ENCODE measurements around the gene MSMP.

The MSMP gene

DNA sequence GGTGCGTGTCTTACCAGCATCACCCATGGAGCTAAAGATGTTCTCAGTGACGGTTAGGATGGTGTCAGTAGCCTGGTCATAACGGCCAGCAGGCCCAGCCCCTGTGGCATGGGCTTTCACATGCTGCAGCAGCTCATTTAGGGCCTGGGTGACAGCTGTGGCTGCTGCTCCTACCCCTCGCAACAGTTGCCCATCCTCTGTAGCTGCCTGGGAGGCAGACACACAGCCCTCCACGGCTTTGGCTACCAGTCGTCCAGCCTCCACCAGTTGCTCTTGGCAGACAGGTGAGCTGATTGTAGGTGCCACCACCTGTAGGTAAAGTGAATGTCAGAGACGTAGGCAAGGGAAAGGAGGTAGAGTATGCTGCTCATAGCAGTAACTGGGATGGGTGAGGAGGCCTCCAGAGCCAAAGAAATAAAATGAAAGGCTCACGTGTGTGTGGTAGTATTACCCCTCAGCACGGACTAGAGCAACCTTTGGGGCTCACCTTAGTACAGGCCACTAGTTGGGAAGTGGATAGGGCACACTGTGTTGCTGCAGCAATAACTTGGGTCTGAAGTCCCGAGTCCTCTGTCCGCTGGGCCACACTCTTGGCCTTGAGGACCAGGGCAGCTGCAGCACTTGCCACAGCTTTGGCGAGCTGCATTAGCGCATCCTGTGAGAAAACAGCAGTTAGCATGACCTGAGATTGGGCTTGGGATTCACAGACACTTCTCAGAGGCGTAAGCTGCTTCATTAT, 36.8 kb downstream of the MSMP start:
- DNase-seq: no peak

DNA sequence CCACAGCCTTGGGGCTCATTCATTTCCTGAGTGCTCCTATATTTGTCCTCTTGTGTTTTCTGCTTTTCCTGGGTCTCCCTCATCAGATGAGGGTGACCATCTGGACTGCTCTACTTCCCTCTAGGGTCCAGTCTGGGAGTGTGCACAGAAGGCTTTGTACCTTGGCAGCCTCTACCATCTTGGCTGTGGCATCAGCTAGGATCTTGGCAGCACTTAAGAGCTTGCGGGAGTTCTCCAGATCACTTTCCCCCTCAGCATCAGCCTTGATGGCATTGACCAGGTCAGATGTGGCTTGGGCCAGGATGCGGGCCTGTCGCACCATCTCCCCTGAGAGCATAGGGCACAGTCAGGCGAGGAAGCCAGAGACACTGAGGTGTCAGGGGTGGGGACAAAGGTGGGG, 37.8 kb downstream of the MSMP start:
- no peak for DNase-seq

DNA sequence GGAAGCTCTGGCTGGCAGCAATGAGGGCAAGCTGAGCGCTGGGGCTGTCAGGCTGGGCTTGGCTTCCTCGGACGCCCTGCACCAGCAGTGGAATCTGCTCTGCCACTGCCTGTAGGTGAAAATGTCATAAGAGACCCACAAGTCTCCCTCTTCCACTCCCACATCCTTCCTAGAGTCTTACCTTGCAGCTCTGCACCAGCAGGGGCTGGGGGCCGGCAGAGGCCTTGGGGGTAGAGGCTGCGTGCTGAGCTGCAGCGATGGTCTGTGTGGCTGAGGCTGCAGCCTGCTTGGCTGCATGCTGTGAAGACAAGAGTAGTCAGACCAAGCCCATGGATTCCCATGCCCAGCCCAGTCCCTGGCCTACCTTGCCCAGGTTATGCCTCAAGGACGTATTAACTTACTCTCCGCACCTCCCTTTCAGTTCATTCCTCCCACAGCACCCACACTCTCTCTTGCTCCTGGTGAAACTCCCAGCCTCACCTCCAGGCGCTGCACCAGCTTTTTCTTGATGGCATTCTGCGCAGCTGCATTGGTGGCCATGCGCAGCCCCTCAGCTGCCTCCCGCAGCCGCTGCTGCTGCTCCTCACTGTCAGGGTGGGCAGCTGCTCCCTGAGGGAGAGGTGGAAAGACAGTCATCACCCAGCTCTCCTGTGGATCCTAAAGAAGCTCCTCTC, 39.4 kb downstream of the MSMP start:
- DNase-seq: no peak

GRCh38 chr9:35714123-35714522, 40.0 kb downstream of the MSMP start:
- DNase-seq: no peak

- no peak for DNase-seq
Observed at GRCh38 chr9:35713578-35713977, 40.5 kb downstream of the MSMP start.

DNA sequence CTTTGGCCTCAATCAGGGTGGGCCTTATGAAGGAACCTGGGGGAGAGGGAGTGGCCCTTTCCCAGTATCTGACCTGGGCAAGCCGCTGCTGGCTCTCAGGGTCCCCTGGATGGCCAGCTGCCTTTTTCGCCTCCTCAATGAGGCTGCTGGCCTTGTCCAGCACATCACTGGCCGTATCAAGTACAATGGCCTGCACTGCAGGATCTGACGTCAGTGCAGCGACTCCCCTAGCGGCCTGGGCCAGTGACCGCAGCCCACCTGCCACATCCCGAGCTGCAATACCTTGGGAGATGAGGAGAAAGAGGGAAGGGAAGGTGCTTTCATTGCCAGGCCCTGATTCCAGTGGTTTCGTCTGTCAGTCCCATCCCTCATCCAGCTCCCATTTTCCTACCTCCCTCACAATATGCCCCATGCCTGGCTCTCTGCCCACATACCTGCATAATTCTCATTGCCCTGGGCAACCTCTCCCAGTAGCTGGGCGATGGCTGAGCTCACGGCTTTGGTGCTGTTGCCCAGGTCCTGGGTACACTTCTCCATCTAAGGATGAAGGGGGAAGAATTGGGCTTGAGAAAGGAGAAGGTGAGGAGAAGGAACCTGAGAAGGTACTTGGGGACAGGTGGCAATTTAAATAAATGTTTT, 41.2 kb downstream of the MSMP start:
- no peak for DNase-seq

DNA sequence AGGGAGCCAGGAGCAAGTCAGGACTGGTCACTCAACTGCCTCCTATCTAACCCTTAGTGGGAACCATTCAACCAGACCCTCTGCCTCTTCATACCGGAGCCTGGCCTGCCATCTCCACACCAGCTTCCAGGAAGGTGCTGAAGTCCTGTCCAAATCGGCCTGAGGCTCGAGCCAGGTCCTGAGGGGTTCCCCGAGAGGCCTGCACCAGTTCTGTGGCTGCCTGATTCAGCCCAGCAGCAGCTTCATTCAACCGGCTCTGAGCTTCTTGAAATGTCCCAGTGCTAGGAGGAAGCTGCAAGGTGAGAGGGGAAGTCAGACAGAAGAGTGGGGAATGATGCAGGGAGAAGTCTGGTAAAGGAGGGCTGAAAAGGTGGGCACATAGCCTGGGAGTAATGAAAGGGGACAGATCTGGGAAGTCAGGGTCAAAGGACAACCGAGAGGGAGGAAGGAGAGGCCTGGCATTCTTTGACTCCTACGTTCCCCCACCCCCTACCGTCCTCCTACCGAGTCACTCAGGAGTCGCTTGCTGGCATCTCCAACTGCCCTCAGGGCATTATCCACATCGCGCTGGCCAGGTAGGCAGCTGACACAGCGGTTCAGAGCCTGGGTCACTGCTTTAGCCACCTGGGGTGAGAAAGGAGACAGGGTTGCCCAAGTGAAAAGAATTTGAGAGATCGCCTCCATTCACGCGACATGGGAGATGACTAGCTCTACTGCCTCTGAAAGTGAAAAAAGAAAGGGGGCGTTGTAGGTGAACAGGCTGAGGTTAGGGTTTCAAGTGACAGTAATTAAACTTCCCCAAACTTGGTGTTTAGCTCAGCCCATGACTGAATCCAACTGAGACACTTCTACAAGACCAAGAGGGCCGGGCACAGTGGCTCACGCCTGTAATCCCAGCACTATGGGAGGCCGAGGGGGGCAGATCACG, 42.3 kb downstream of the MSMP start:
- DNase-seq: no peak

DNA sequence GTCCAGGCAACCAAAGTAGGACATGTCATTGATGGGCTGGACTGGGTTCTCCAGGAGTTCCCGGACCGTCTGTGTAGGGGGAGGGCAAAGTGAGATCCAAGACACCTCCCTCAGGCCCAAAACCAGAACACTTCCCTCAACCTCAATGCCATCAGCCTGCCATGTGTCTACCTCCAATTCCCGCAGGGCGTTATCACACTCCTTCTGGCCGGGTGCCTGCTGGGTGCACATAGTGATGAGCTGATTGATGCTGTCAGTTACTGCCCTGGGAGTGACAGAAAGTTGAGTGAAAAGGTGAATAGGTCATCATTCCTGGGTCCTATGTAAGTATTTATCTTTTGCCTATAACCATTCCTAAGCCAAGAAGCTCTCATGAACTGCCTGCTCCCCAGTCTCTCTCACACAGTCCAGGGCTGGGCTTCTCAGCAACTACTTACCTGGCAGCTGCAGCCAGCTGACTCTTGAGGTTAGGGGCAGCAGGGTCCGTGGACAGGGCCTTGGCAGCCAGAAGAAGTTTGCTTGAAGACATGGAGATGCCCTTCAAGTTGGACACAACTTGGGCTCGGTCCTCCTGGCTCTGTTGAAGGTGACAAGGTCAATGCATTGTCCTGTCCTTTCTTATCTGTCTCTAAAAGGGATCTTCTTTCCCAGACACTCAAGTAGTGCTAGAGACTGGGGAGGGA, 43.1 kb downstream of the MSMP start:
- no peak for DNase-seq

DNA sequence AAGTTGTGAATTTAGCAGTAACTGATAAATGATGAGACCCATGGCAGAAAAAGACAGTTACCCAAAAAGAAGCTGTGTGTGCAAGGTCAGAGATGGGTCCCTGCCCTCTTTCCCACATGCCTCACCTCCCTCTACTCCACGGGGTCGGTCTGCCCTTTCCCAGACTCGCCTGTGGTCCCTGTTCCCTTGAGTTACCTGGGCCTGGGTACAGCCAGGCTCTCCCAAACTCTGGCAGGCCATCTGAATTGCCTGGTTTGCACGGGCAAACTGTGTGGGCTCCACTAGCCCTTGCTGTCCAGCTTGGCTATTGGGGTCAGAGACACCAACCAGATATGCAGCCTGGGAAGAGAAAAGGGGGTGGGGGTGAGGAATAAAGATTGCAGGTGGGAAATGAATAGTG, 45.9 kb downstream of the MSMP start:
- DNase-seq: no peak

DNA sequence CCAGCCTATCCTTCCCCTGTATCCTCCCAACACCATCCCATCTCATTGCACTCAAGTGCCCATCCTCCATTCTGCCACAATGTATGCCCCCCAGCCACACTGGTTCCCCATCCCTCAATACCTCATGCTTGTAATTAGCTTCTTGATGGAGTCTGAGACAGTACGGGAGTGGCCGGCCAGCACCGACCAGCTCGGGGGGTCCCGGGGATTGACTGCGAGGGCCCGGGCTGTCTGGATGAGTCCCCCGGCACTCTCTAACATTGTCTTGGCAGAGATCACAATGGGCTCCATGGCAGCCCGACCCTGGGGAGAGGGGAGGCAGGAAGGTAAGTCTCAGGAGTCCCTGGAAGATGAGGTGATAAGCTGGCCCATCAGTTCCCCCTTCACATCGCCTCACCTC, 47.1 kb downstream of the MSMP start:
- no peak for DNase-seq

- no peak for DNase-seq
Observed at GRCh38 chr9:35705836-35706430, 48.1 kb downstream of the MSMP start.

DNA sequence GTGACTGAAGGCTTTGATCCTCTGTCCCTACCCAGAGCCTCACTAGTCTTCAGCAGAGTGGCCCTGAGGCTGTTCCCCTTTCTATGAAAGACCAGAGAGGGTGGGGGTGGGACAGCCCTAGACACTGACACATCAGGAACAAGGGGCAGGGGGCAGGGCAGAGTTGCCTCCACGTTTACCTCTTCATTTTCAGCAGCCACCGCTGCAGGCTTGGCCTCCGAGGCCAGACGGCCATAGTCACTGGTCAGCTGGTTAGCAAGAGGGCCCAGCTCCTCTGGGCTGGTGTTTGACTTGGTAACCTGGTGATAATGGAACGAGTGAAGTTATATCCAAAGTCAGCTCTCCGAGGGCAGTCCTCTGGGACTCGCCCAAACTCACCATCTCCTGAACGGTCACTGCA, 48.7 kb downstream of the MSMP start:
- DNase-seq: no peak

DNA sequence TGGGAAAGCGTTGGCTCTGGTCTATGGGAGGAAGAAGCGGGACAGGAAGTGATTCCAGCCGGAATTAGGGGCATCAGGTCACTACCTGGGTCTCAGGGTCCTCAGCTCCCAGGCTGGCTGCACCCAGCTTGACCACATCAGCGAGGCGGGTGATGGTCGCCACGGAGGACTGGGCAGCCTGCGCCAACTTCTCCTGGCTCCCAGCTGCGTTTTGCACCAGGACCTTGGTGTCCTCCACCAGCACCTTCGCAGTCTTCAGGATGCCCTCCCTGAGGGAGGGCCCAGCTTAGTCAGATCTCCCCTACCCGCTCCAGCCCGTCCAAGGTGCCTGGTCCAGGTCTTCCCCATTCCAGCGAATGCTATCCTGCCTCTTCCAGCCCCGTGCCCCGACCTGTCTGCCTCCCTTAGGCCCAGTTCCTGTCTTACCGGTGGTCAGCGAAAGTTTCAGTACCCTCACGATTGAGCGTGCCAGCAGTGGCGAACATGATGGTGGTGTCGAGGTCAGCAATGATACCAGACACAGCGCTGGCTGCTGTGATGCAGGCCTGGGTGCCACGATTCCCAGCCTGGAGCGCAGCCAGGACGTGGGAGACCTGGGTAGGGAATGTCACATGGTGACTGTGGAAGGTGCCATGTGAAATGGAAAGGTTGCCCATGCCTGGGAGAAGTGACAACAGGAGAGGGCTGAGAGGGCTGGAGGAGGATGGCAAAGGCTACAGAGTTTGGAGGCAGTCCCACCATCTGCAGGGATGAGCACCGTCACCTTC, 50.0 kb downstream of the MSMP start:
- no peak for DNase-seq

All from activated CD8-positive, alpha-beta memory T cell treated with anti-CD3 and anti-CD28 coated beads for 24 hours (primary cell).